CD4-positive, alpha-beta T cell (primary cell): ENCODE data around the gene TRAPPC13. TPM values are rescaled to one million over a fixed set of nuclear protein-coding genes. Genes with fewer than 3 reads are reported as not detected.
"Not testable (repeated sequence)": the region's sequence is repeated elsewhere in the genome, so short reads cannot be mapped to it uniquely, and the experiment has no call there.

Experiments used
- ATAC-seq: fragments of 200-7000 bp; cut with Tn5 transposase; one replicate; pipeline ENCODE4 v1.10.0; 2022; ENCODE audit warnings: mild to moderate bottlenecking; ENCODE audit not compliant: poor library complexity
- CTCF ChIA-PET: fragments of 350-600 bp; sonication (Branson Sonifier 250); formaldehyde crosslinking; loops from one replicate; lab custom pipeline; 2021; ENCODE audit warnings: antibody characterized with exemption, inconsistent platforms; lab: Charles Lee
- POLR2A ChIA-PET: fragments of 350-600 bp; sonication (Branson Sonifier 250); formaldehyde crosslinking; loops from one replicate; lab custom pipeline; 2021; ENCODE audit warnings: antibody characterized with exemption, inconsistent platforms; lab: Charles Lee
- DNase-seq, 14 experiments: peaks; one replicate each; pipeline ENCODE4 v3.0.0-alpha.2; 2013 to 2020; ENCODE audit warnings: mixed read lengths in 2 of 14
- H3K27ac ChIP-seq, 2 donors: one replicate each; pipeline versions ENCODE4 v1.5.1 to v1.7.0; 2013; ENCODE audit warnings: low read length in 2 of 2, low read depth in 1 of 2, mild to moderate bottlenecking in 1 of 2
- H3K27me3 ChIP-seq, 2 experiments: 1 replicate in 1 of 2; 2 replicates in 1 of 2; pipeline versions ENCODE4 v1.6.1 to v1.7.0; 2013; ENCODE audit warnings: low read length in 2 of 2, control low read depth in 1 of 2, mild to moderate bottlenecking in 1 of 2, moderate library complexity in 1 of 2; ENCODE audit not compliant: insufficient read depth in 2 of 2, control insufficient read depth in 1 of 2
- H3K36me3 ChIP-seq: one replicate; pipeline ENCODE4 v1.6.1; 2013; ENCODE audit warnings: low read length, control low read depth; ENCODE audit not compliant: insufficient read depth
- H3K4me1 ChIP-seq: one replicate; pipeline ENCODE4 v1.6.1; 2013; ENCODE audit warnings: low read length, control low read depth; ENCODE audit not compliant: insufficient read depth
- H3K4me3 ChIP-seq: one replicate; pipeline ENCODE4 v1.5.1; 2013; ENCODE audit warnings: mild to moderate bottlenecking, low read length, moderate library complexity
- H3K9me3 ChIP-seq, 2 experiments: 1 replicate in 1 of 2; 2 replicates in 1 of 2; pipeline versions ENCODE4 v1.6.1 to v1.7.0; 2013; ENCODE audit warnings: low read length in 2 of 2, mild to moderate bottlenecking in 2 of 2, control low read depth in 1 of 2, moderate library complexity in 1 of 2; ENCODE audit not compliant: control insufficient read depth in 1 of 2, insufficient read depth in 1 of 2
- H3K27ac Mint-ChIP-seq: one replicate; pipeline ENCODE4 v1.8.0; 2020; ENCODE audit warnings: mixed read lengths
- H3K27me3 Mint-ChIP-seq: one replicate; pipeline ENCODE4 v1.8.0; 2021; ENCODE audit warnings: mixed read lengths
- H3K36me3 Mint-ChIP-seq: one replicate; pipeline ENCODE4 v1.8.0; 2021; ENCODE audit warnings: low read depth, mixed read lengths
- H3K4me1 Mint-ChIP-seq: one replicate; pipeline ENCODE4 v1.8.0; 2021; ENCODE audit warnings: low read depth, mixed read lengths
- H3K4me3 Mint-ChIP-seq: one replicate; pipeline ENCODE4 v1.8.0; 2020; ENCODE audit warnings: mild to moderate bottlenecking, mixed read lengths
- H3K9me3 Mint-ChIP-seq: one replicate; pipeline ENCODE4 v1.8.0; 2020; ENCODE audit warnings: mixed read lengths
- intact Hi-C, 2 experiments: fragments of 100-400 bp; cut with DNase I in 1 of 2; cut with micrococcal nuclease in 1 of 2; formaldehyde crosslinking; loops; one replicate each; pipeline versions ENCODE4 v1.15.1 to v1.9.0; 2023 to 2025; cut with DNase I, micrococcal nuclease
- polyA plus RNA-seq, 2 donors: library from polyadenylated mRNA; unstranded; fragments of 120-200 nt; gene quantifications; one replicate each; pipeline ENCODE4 v1.2.1, GENCODE V29; 2013
- total RNA-seq, 174 experiments: library from RNA in 2 of 174; stranded (reverse) in 2 of 174; gene quantifications; one replicate each; pipeline ENCODE4 v1.2.3 and lab custom pipeline; 2021 to 2026
- TF ChIP-seq, protein P1 (sequence below): fragments of 200-600 bp; IDR thresholded peaks from one replicate; pipeline ENCODE4 v1.8.0; 2022; ENCODE audit warnings: antibody characterized with exemption, mild to moderate bottlenecking

The TRAPPC13 gene, protein sequence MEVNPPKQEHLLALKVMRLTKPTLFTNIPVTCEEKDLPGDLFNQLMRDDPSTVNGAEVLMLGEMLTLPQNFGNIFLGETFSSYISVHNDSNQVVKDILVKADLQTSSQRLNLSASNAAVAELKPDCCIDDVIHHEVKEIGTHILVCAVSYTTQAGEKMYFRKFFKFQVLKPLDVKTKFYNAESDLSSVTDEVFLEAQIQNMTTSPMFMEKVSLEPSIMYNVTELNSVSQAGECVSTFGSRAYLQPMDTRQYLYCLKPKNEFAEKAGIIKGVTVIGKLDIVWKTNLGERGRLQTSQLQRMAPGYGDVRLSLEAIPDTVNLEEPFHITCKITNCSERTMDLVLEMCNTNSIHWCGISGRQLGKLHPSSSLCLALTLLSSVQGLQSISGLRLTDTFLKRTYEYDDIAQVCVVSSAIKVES
- total RNA-seq = 10 to 100 TPM; 11.2 to 14.4 TPM
- polyA plus RNA-seq (2013, experiment 1 of 2) = 18.0 TPM
- polyA plus RNA-seq (2013, experiment 2 of 2) = 21.7 TPM
- total RNA-seq (lab: John Stamatoyannopoulos, UW) = 14.7 to 41.6 (median 28.0) reads per million in 172 experiments

DNA sequence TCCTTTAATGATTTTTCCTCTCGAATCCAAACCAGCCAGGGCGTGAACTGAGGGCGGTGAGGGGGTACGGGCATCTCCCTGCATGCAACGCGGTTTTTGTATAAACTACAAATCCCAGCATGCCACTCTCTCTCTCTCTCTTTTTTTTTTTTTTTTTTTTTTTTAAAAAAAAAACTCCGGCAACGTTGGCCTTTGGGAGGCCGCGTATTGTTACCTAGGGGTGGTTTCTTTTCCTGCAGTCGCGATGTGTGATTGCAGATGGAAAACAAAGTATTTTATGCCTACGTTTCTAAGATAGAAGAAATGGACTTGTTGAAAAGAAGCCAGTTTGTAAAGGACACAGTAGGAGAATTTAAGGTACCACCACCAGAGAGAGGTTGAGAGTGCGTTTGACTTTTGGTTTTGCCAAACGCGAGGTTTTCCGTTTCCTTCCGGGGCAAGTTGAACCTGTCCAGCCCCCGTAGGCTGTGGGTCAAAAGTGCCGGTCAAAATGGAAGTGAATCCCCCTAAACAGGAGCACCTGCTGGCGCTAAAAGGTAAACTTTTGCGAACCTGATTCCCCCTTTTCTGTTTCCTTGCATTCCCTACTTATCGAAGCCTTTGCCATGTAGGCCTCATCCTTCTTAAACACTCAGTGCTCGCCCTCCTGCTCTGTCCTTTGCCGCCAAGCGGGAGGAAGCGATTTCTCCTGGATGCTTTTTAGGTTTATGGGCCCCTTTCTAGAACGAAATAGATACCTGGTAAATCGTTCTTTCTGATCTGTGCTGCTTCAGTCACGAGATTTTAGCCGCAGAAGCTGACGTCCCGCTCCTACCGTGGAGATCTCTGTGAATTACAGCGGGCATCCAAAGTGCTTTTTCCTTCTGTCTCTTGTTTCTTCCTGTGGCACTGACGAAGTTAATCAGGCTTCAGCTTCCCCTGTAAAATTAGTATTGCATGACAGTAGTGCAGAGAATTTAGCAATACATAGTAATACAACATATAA lies at the start of gene TRAPPC13, which contains the start of gene SHLD3:
Gene TRAPPC13 (plus strand): TSS at position 457 of the 985 bp plus-strand sequence. CDS start 34 bp downstream, at position 491.
Gene SHLD3 (plus strand): TSS at position 457 of the 985 bp plus-strand sequence. CDS start 4,561 bp downstream, outside the sequence.
- H3K4me1 Mint-ChIP-seq = peaks cover 63% of the 10 kb centered on the region
- Histone ChIP-seq H3K9me3 (no peaks in the 10 kb centered on the region), H3K4me3 (peak within 1 kb of the TSS; percentile 67), H3K36me3 (peaks cover 7% of the 10 kb centered on the region), H3K27ac (peak within 1 kb of the TSS; percentile 85 to 87), H3K4me1 (peaks cover 29% of the 10 kb centered on the region), H3K27me3 (no peaks in the 10 kb centered on the region)
- TF ChIP-seq, protein P1, sequence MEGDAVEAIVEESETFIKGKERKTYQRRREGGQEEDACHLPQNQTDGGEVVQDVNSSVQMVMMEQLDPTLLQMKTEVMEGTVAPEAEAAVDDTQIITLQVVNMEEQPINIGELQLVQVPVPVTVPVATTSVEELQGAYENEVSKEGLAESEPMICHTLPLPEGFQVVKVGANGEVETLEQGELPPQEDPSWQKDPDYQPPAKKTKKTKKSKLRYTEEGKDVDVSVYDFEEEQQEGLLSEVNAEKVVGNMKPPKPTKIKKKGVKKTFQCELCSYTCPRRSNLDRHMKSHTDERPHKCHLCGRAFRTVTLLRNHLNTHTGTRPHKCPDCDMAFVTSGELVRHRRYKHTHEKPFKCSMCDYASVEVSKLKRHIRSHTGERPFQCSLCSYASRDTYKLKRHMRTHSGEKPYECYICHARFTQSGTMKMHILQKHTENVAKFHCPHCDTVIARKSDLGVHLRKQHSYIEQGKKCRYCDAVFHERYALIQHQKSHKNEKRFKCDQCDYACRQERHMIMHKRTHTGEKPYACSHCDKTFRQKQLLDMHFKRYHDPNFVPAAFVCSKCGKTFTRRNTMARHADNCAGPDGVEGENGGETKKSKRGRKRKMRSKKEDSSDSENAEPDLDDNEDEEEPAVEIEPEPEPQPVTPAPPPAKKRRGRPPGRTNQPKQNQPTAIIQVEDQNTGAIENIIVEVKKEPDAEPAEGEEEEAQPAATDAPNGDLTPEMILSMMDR = peak; percentile 29
- peaks cover 55% of the 10 kb centered on the region for H3K36me3 Mint-ChIP-seq
- peak within 1 kb of the TSS; percentile 99 for H3K27ac Mint-ChIP-seq
- H3K27me3 Mint-ChIP-seq = no peaks in the 10 kb centered on the region
- peak within 1 kb of the TSS; percentile 99 for H3K4me3 Mint-ChIP-seq
- intact Hi-C loops = loop anchor here (1.0 to 5.0 kb wide), 5 partner anchors 62 to 517 kb away; partner anchors contain the start of genes CENPK (in 1 of the 2), NLN (in 1 of the 2), PPWD1 (in 1 of the 2) and SGTB (in 1 of the 2)
- DNase-seq (peak; percentile 67 to 94 (median 76)), ATAC-seq (peak; percentile 72)
- no peaks in the 10 kb centered on the region for H3K9me3 Mint-ChIP-seq
- ChIA-PET POLR2A (interaction anchor here (0.8 to 3.8 kb wide), 11 partner anchors 19 to 519 kb away, joined by 3 to 72 read pairs (median 6); partner anchors contain the start of genes CENPK, ERBIN, NLN and PPWD1), CTCF (no interaction called here)

DNA sequence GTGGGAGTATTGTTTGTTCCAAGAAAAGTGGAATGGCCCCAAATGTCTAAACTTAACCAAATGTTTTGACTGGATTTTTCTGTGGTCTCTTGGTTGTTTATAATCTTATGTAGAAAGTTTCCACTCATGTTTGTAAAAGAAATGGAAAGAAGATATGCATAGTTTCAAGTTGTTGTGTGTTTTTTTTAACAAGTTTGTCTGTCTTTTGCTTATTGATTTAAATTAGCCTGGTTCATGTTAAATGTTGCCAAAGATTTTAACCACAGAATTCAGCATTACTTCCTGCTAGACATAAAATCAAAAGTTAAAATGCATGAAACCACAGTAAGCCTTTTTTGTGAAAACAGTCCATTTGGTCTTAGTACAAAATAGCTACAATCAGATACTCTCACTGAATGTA lies 47.7 kb upstream of the TRAPPC13 start:
- TF ChIP-seq, protein P1 = no peak
- no peak for ATAC-seq
- no peaks in the 10 kb centered on the region for H3K27me3 ChIP-seq
- no peaks in the 10 kb centered on the region for H3K9me3 ChIP-seq
- Mint-ChIP-seq H3K4me3 (no peak overlapping the region), H3K27me3 (no peaks in the 10 kb centered on the region), H3K4me1 (peaks cover 46% of the 10 kb centered on the region), H3K27ac (no peak overlapping the region), H3K9me3 (no peaks in the 10 kb centered on the region), H3K36me3 (peaks cover 84% of the 10 kb centered on the region)
- intact Hi-C loops = no loop called here
- peaks cover 77% of the 10 kb centered on the region for H3K36me3 ChIP-seq
- no peaks in the 10 kb centered on the region for H3K4me1 ChIP-seq
- H3K4me3 ChIP-seq = no peak overlapping the region
- no peak overlapping the region for H3K27ac ChIP-seq
- DNase-seq = no peak
- ChIA-PET CTCF (no interaction called here), POLR2A (no interaction called here)

DNA sequence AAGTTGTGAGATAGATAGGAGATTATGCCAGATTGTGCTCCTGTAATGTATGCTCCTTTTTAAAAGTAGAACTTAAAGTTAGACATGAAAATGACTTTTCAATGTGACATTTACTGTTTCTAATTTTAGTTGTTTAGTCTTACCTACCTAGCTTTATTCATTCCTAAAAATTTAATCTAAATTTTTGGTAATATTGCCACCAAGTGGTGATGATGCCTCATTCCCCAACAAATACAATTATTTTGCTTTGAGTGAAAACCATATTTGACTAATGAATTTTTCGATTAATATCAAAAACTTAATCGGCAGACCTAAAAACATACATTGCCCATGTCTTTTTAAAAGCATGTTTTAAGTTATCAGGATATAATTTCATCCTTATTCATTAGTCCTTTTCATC lies 36.1 kb upstream of the TRAPPC13 start:
- intact Hi-C loops = no loop called here
- Mint-ChIP-seq H3K9me3 (no peaks in the 10 kb centered on the region), H3K4me3 (no peak overlapping the region), H3K27me3 (no peaks in the 10 kb centered on the region), H3K36me3 (peaks cover 71% of the 10 kb centered on the region), H3K27ac (no peak overlapping the region), H3K4me1 (no peaks in the 10 kb centered on the region)
- ATAC-seq (no peak), DNase-seq (no peak)
- ChIA-PET CTCF (no interaction called here), POLR2A (interaction anchor here (1.0 kb wide), 1 partner anchor 25 kb away, joined by 3 read pairs; the partner anchor contains the start of gene PPWD1)
- Histone ChIP-seq H3K4me1 (no peaks in the 10 kb centered on the region), H3K27me3 (no peaks in the 10 kb centered on the region), H3K9me3 (no peaks in the 10 kb centered on the region), H3K27ac (no peak overlapping the region), H3K4me3 (no peak overlapping the region), H3K36me3 (peaks cover 75% of the 10 kb centered on the region)
- TF ChIP-seq, protein P1 = no peak

DNA sequence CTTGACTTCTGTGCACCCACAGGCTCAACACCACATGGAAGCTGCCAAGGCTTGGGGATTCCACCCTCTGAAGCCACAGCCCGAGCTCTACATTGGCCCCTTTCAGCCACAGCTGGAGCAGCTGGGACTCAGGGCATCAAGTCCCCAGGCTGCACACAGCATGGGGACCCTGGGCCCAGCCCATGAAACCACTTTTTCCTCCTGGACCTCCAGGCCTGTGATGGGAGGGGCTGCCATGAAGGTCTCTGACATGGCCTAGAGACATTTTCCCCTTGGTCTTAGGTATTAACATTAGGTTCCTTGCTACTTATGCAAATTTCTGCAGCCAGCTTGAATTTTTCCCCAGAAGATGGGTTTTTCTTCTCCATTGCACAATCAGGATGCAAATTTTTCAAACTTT lies 23.1 kb upstream of the TRAPPC13 start:
- H3K27me3 ChIP-seq, H3K27ac ChIP-seq, H3K4me1 Mint-ChIP-seq, H3K4me1 ChIP-seq, H3K4me3 ChIP-seq, H3K4me3 Mint-ChIP-seq, H3K27me3 Mint-ChIP-seq, H3K9me3 Mint-ChIP-seq, H3K9me3 ChIP-seq, POLR2A ChIA-PET, DNase-seq, ATAC-seq, H3K27ac Mint-ChIP-seq, CTCF ChIA-PET, intact Hi-C loops: not testable (repeated sequence)
- peaks cover 84% of the 10 kb centered on the region for H3K36me3 ChIP-seq
- H3K36me3 Mint-ChIP-seq = peaks cover 91% of the 10 kb centered on the region
